Breast epithelium (tissue), 4 donors: Measurements from ENCODE around the gene CCPG1. TPM values are rescaled to one million over a fixed set of nuclear protein-coding genes. Genes with fewer than 3 reads are reported as not detected.
"Not testable (repeated sequence)": the region's sequence is repeated elsewhere in the genome, so short reads cannot be mapped to it uniquely, and the experiment has no call there.

Experiments used
- DNase-seq, 2 donors: peaks; one replicate each; pipeline ENCODE4 v3.0.0-alpha.2; 2019; ENCODE audit warnings: low spot score in 2 of 2
- H3K27ac ChIP-seq, 2 donors: fragments of 200-600 bp; sonication (generic) in 1 of 2; one replicate each; pipeline ENCODE4 v1.5.1; 2016 to 2019; ENCODE audit warnings: mild to moderate bottlenecking in 1 of 2
- H3K27me3 ChIP-seq, 2 donors: fragments of 200-600 bp; sonication (generic) in 1 of 2; one replicate each; pipeline versions ENCODE4 v1.5.1 to v1.6.0; 2017 to 2019; ENCODE audit warnings: control low read depth in 1 of 2, mild to moderate bottlenecking in 1 of 2
- H3K36me3 ChIP-seq: fragments of 200-600 bp; one replicate; pipeline ENCODE4 v1.5.1; 2019
- H3K4me1 ChIP-seq, 2 donors: fragments of 200-600 bp; sonication (generic); one replicate each; pipeline ENCODE4 v1.5.1; 2016 to 2019; ENCODE audit warnings: control low read depth in 1 of 2
- H3K4me3 ChIP-seq, 3 donors: fragments of 200-600 bp; sonication (generic); 1 replicate in 2 of 3; 2 replicates in 1 of 3; pipeline ENCODE4 v1.5.1; 2016 to 2019; ENCODE audit warnings: mild to moderate bottlenecking in 3 of 3, moderate library complexity in 2 of 3
- H3K9me3 ChIP-seq, 2 donors: fragments of 200-600 bp; sonication (generic) in 1 of 2; one replicate each; pipeline ENCODE4 v1.5.1; 2016 to 2019; ENCODE audit warnings: control low read depth in 1 of 2
- POLR2A ChIP-seq: fragments of 450-650 bp; IDR thresholded peaks from one replicate; pipeline ENCODE4 v1.6.1; 2016; ENCODE audit warnings: antibody characterized with exemption, mild to moderate bottlenecking, moderate library complexity
- POLR2AphosphoS5 ChIP-seq, 3 donors: sonication (generic); formaldehyde crosslinking; IDR thresholded peaks; one replicate each; pipeline ENCODE4 v1.6.1; 2017; ENCODE audit warnings: antibody characterized with exemption in 3 of 3
- intact Hi-C: fragments of 100-400 bp; cut with DNase I; formaldehyde crosslinking; loops from one replicate; pipeline ENCODE4 v1.15.1; 2023; ENCODE audit warnings: low total_unique reads
- total RNA-seq, 3 donors: library from RNA; depleted of rRNA; stranded (reverse); fragments of >200 nt; gene quantifications; one replicate each; pipeline ENCODE4 v1.1.0, GENCODE V29; 2016
- TF ChIP-seq, protein P1 (sequence below), 3 donors: fragments of 450-650 bp; IDR thresholded peaks; one replicate each; pipeline ENCODE4 v1.5.1; 2016 to 2017; ENCODE audit warnings: antibody characterized with exemption in 3 of 3, mild to moderate bottlenecking in 3 of 3, moderate library complexity in 3 of 3

Gene CCPG1
- total RNA-seq = 10 to 100 TPM; 65.9 to 82.8 (median 74.9) TPM

GRCh38 chr15:55408012-55408928 is at the start of gene CCPG1, which contains the start of gene PIERCE2:
TSS of gene CCPG1 (minus strand) at chr15:55408359. CDS start at chr15:55389424, 18,935 bp downstream.
TSS of gene PIERCE2 (plus strand) at chr15:55408495. CDS start at chr15:55408769, 274 bp downstream.
- Histone ChIP-seq H3K4me1 (no peaks in the 10 kb centered on the region), H3K27me3 (no peaks in the 10 kb centered on the region), H3K9me3 (no peaks in the 10 kb centered on the region), H3K4me3 (peak within 1 kb of the TSS; percentile 55 to 84 (median 83)), H3K36me3 (no peaks in the 10 kb centered on the region), H3K27ac (peak within 1 kb of the TSS; percentile 91 to 95)
- intact Hi-C loops = no loop called here
- DNase-seq = peak; percentile 83 to 88
- TF ChIP-seq, protein P1, sequence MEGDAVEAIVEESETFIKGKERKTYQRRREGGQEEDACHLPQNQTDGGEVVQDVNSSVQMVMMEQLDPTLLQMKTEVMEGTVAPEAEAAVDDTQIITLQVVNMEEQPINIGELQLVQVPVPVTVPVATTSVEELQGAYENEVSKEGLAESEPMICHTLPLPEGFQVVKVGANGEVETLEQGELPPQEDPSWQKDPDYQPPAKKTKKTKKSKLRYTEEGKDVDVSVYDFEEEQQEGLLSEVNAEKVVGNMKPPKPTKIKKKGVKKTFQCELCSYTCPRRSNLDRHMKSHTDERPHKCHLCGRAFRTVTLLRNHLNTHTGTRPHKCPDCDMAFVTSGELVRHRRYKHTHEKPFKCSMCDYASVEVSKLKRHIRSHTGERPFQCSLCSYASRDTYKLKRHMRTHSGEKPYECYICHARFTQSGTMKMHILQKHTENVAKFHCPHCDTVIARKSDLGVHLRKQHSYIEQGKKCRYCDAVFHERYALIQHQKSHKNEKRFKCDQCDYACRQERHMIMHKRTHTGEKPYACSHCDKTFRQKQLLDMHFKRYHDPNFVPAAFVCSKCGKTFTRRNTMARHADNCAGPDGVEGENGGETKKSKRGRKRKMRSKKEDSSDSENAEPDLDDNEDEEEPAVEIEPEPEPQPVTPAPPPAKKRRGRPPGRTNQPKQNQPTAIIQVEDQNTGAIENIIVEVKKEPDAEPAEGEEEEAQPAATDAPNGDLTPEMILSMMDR (IDR thresholded peaks at IDR 0.05) = peak; percentile 90 to 96 (median 93)
- TF ChIP-seq POLR2A = peak; percentile 51
- TF ChIP-seq POLR2AphosphoS5 (IDR thresholded peaks at IDR 0.05) = peak; percentile 44 to 74 (median 50)

GRCh38 chr15:55457401-55458022 is 49.4 kb upstream of the CCPG1 start:
- no peak overlapping the region for H3K4me3 ChIP-seq
- H3K36me3 ChIP-seq = no peaks in the 10 kb centered on the region
- no peak for TF ChIP-seq POLR2AphosphoS5 (IDR thresholded peaks at IDR 0.05)
- TF ChIP-seq, protein P1 (IDR thresholded peaks at IDR 0.05) = no peak
- TF ChIP-seq POLR2A = no peak
- intact Hi-C loops = no loop called here
- H3K27me3 ChIP-seq = no peaks in the 10 kb centered on the region
- no peak overlapping the region for H3K27ac ChIP-seq
- H3K9me3 ChIP-seq = peaks cover 0 to 9% of the 10 kb centered on the region in 2 donors
- DNase-seq = no peak
- no peaks in the 10 kb centered on the region for H3K4me1 ChIP-seq

GRCh38 chr15:55447030-55447394 is 38.9 kb upstream of the CCPG1 start:
- H3K27ac ChIP-seq, DNase-seq, H3K4me3 ChIP-seq, H3K36me3 ChIP-seq, H3K27me3 ChIP-seq, intact Hi-C loops, H3K4me1 ChIP-seq: not testable (repeated sequence)
- H3K9me3 ChIP-seq = peaks cover 0 to 15% of the 10 kb centered on the region in 2 donors

GRCh38 chr15:55446379-55447029 is 38.3 kb upstream of the CCPG1 start:
- DNase-seq, intact Hi-C loops, H3K36me3 ChIP-seq, H3K4me3 ChIP-seq, H3K27ac ChIP-seq, H3K27me3 ChIP-seq, H3K4me1 ChIP-seq: not testable (repeated sequence)
- peaks cover 0 to 15% of the 10 kb centered on the region in 2 donors for H3K9me3 ChIP-seq

DNA sequence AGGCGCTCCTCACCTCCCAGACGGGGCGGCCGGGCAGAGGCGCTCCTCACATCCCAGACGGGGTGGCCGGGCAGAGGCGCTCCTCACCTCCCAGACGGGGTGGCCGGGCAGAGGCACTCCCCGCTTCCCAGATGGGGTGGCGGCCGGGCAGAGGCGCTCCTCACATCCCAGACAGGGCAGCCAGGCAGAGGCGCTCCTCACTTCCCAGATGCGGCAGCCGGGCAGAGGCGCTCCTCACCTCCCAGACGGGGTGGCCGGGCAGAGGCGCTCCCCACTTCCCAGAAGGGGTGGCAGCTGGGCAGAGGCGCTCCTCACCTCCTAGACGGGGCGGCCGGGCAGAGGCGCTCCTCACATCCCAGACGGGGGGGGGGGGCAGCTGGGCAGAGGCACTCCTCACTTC is 37.8 kb upstream of the CCPG1 start:
- DNase-seq, H3K36me3 ChIP-seq, H3K4me3 ChIP-seq, H3K27ac ChIP-seq, H3K27me3 ChIP-seq, H3K4me1 ChIP-seq, intact Hi-C loops: not testable (repeated sequence)
- H3K9me3 ChIP-seq = peaks cover 0 to 15% of the 10 kb centered on the region in 2 donors

- H3K4me3 ChIP-seq, H3K4me1 ChIP-seq, DNase-seq, H3K27me3 ChIP-seq, H3K36me3 ChIP-seq, H3K27ac ChIP-seq, intact Hi-C loops: not testable (repeated sequence)
- peaks cover 0 to 15% of the 10 kb centered on the region in 2 donors for H3K9me3 ChIP-seq
Observed at GRCh38 chr15:55443141-55443540, 35.0 kb upstream of the CCPG1 start.
